Gastrocnemius medialis (tissue), 4 donors: ENCODE data around the gene MIB1.

ENCODE experiments used
- CTCF ChIP-seq, 5 experiments: fragments of 450-650 bp in 3 of 5; fragments of 200-600 bp in 2 of 5; sonication (generic) in 2 of 5; IDR thresholded peaks in 4 of 5; conservative IDR thresholded peaks in 1 of 5; 1 replicate in 4 of 5; 2 replicates in 1 of 5; pipeline ENCODE4 v1.5.1; 2016 to 2019; ENCODE audit warnings: antibody characterized with exemption in 5 of 5, mild to moderate bottlenecking in 3 of 5, moderate library complexity in 3 of 5
- POLR2A ChIP-seq, 2 donors: fragments of 450-650 bp; IDR thresholded peaks; one replicate each; pipeline ENCODE4 v1.6.1; 2017; ENCODE audit warnings: antibody characterized with exemption in 2 of 2, mild to moderate bottlenecking in 2 of 2, moderate library complexity in 2 of 2

- TF ChIP-seq POLR2A (IDR thresholded peaks at IDR 0.05) (no peak), CTCF (IDR thresholded peaks at IDR 0.05 in 4 of 5, conservative IDR thresholded peaks at IDR 0.05 in 1 of 5) (no peak)
Measured at GRCh38 chr18:21760321-21760720, 19.7 kb downstream of the MIB1 start.
